Coronary artery (tissue), 2 donors: ENCODE data around the gene POMP.

Source experiments
- DNase-seq: peaks from one replicate; pipeline ENCODE4 v3.0.0-alpha.2; 2017; ENCODE audit warnings: low spot score
- H3K27ac ChIP-seq, 2 donors: fragments of 200-600 bp; sonication (generic); one replicate each; pipeline ENCODE4 v1.5.1; 2016 to 2019
- H3K4me3 ChIP-seq: fragments of 200-600 bp; sonication (generic); 2 replicates; pipeline ENCODE4 v1.5.1; 2016; ENCODE audit warnings: mild to moderate bottlenecking, moderate library complexity
- CTCF ChIP-seq: fragments of 200-600 bp; sonication (generic); IDR thresholded peaks from one replicate; pipeline ENCODE4 v1.5.1; 2019; ENCODE audit warnings: antibody characterized with exemption

Gene POMP

GRCh38 chr13:28638756-28639155 is 20.2 kb upstream of the POMP start:
- no peak for TF ChIP-seq CTCF
- H3K27ac ChIP-seq: no peak overlapping the region
- no peak overlapping the region for H3K4me3 ChIP-seq
- no peak for DNase-seq

GRCh38 chr13:28640861-28641599 is 17.9 kb upstream of the POMP start:
- TF ChIP-seq CTCF: no peak
- DNase-seq: no peak
- no peak overlapping the region for H3K27ac ChIP-seq
- no peak overlapping the region for H3K4me3 ChIP-seq

GRCh38 chr13:28641600-28641926 is 17.4 kb upstream of the POMP start:
- TF ChIP-seq CTCF: no peak
- no peak overlapping the region for H3K27ac ChIP-seq

GRCh38 chr13:28650284-28650683 is 8.6 kb upstream of the POMP start:
- H3K27ac ChIP-seq: no peak overlapping the region
- no peak overlapping the region for H3K4me3 ChIP-seq
- DNase-seq: no peak
- TF ChIP-seq CTCF: no peak

More at GRCh38 chr13:28641600-28641926, 17.4 kb upstream of the POMP start:
- no peak for DNase-seq
- no peak overlapping the region for H3K4me3 ChIP-seq

- H3K27ac ChIP-seq: no peak overlapping the region
- no peak for DNase-seq
- H3K4me3 ChIP-seq: no peak overlapping the region
- no peak for TF ChIP-seq CTCF
Observed at GRCh38 chr13:28651810-28652401, 7.0 kb upstream of the POMP start.

GRCh38 chr13:28653111-28653510 is 5.8 kb upstream of the POMP start:
- Histone ChIP-seq H3K4me3 (no peak overlapping the region), H3K27ac (no peak overlapping the region)
- no peak for DNase-seq
- TF ChIP-seq CTCF: no peak

GRCh38 chr13:28654276-28654675 is 4.7 kb upstream of the POMP start:
- DNase-seq: no peak
- Histone ChIP-seq H3K4me3 (no peak overlapping the region), H3K27ac (no peak overlapping the region)
- TF ChIP-seq CTCF: no peak
